GM21423 (cell line): ENCODE data around the gene HSCB.
"Not testable (repeated sequence)": the region's sequence is repeated elsewhere in the genome, so short reads cannot be mapped to it uniquely, and the experiment has no call there.

Experiments
- ATAC-seq: cut with Tn5 transposase; IDR thresholded peaks from one replicate; pipeline ENCODE4 v1.9.1; 2021; ENCODE audit warnings: mild to moderate bottlenecking, moderate library complexity; ENCODE audit not compliant: unreplicated experiment

The HSCB gene

DNA sequence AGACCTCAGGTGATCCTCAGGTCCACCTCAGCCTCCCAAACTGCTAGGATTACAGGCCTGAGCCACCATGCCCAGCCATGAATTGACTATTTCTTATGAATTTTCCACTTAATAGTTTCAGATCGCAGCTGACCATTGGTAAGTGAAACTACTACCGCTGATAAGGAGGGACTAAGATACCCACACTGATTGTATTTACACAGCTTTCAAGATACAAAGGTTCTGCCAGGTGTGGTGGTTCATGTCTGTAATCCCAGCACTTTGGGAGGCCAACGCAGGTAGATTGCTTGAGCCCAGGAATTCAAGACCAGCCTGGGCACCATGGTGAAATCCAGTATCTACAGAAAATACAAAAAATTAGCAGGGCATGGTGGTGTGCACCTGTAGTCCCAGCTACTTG is 4.1 kb upstream of the HSCB start:
- ATAC-seq: no peak

- not testable (repeated sequence) for ATAC-seq
Observed at GRCh38 chr22:28738876-28739275, 3.0 kb upstream of the HSCB start.

GRCh38 chr22:28741200-28741784 is 547 bp upstream of the HSCB start:
- ATAC-seq: no peak

DNA sequence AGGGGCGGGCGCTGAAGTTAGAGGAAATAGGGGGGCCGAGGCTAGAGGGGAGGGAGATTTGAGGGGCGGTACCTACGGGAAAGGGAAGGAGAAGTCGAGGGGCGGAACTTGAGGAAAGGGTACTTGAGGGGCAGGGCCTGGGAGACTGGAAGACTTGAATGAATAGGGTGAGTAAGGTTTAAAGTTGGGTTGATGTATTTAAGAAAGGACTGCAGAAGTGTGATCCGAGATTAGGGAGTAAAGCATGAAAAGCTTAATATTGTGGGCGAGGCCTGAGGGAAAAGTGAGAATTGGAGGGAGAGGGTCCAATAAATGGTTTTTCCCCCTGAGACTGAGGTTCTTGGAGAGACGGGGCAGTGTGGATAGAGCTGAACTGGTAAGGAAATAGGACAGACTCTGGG is 723 bp downstream of the HSCB start:
- no peak for ATAC-seq

DNA sequence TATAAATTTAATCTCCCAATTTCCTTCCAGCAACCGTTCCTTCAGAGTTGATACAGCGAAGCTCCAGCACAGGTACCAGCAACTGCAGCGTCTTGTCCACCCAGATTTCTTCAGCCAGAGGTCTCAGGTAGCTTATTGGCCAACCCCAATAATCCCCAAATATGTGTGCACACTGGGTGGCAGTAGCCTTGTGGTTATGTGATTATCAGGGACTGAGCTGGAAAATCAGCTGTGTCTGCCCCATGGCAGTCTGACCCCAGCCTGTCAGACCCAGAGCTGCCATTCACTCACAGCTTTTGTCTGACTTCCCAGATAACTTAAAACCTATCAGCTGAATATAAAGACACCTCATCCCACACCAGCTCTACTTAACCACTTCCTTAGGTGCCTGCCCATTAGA is 2.0 kb downstream of the HSCB start:
- ATAC-seq: no peak

- ATAC-seq: no peak
Observed at GRCh38 chr22:28750471-28750881, 8.6 kb downstream of the HSCB start.

DNA sequence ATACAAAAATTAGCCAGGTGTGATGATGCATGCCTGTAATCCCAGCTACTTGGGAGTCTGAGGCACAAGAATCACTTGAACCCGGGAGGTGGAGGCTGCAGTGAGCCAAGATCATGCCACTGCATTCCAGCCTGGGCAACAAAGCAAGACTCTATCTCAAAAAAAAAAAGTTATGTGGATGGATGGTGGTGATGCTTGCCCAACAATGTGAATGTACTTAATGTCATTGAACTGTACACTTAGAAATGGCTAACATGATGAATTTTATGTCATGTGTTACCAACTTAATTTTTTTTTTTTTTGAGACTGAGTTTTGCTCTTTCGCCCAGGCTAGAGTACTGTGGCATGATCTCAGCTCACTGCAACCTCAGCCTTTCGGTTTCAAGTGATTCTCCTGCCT is 12.7 kb downstream of the HSCB start:
- not testable (repeated sequence) for ATAC-seq

GRCh38 chr22:28759861-28760560 is 18.2 kb downstream of the HSCB start:
- no peak for ATAC-seq

GRCh38 chr22:28761449-28761755 is 19.6 kb downstream of the HSCB start:
- ATAC-seq: no peak

- ATAC-seq: not testable (repeated sequence)
Observed at GRCh38 chr22:28762000-28762399, 20.2 kb downstream of the HSCB start.

- no peak for ATAC-seq
Observed at GRCh38 chr22:28766628-28767027, 24.8 kb downstream of the HSCB start.

DNA sequence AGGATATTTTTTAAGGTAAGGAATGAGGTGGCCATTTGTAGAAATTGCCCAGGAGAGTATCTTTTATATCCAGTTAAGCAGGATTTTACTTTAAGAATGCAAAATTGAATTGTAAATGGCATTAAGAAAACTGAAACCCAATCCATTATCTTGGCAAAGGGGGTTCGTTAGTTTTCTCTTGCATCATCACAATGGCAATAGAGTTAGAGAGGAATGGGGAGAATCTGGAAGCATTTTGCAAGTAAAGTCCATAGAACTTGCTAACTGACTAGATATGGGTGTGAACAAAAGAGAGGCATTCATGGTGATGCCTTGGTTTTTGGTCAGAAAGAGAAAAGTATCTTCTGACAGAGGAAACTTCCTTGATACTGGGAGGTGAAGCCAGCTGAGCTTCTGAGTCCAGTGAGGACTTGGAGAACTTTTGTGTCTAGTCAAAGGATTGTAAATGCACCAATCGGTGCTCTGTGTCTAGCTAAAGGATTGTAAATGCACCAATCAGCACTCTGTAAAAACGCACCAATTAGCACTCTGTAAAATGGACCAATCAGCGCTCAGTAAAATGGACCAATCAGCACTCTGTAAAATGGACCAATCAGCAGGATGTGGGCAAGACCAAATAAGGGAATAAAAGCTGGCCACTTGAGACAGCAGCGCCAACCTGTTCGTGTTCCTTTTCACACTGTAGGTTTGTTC is 27.0 kb downstream of the HSCB start:
- no peak for ATAC-seq

- no peak for ATAC-seq
Observed at GRCh38 chr22:28769394-28770085, 27.7 kb downstream of the HSCB start.

DNA sequence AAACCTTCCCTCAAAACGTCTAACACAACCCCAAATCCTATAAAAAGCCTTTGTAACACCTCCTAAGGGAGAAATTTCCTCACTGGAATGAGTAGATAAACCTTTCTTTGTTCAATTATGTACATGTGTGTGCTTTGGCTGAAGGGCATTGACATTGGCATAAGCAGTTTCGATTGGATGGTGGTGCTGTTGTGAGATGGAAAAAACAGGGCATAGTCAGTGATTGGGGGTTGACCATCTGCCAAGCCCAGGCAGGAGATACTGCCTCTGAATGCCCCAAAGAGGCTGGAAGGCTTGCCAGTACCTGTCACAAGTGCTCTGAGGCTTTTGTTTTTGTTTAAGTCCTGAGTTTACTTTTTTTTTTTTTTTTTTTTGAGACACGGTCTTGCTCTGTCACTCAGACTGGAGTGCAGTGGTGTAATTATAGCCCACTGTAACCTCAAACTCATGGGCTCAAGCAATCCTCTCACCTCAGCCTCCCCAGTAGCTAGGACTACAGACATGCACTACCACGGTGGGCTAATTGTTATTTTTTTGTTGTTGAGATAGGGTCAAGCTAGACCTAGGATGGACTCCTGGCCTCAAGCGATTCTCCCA is 29.5 kb downstream of the HSCB start:
- ATAC-seq: no peak

- ATAC-seq: peak; percentile 82
Observed at GRCh38 chr22:28772633-28773460, 31.0 kb downstream of the HSCB start, which contains the start of gene CCDC117. CCDC117 (plus strand) TSS chr22:28772695; CDS start chr22:28772850, 155 bp downstream.

DNA sequence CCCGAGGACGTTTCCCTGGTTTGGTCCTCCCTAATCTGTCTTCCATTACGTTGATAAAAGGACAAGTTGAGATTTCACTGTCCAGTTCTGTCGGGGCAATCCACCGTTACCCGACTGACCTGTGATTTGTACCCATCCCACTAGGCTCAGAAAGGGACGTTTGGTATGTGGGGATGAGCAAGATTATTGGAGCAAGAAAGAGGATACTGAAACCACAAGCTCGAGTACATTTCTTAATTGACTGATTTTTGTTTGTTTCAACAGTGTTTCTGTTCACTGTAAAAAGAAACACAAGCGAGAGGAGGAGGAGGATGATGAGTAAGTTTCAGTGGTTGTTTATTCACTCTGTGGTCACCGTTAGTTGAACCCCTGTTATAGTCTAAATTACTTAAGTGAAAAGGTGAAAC is 31.6 kb downstream of the HSCB start:
- peak; percentile 28 for ATAC-seq

- ATAC-seq: no peak
Observed at GRCh38 chr22:28774378-28774777, 32.5 kb downstream of the HSCB start.

- no peak for ATAC-seq
Observed at GRCh38 chr22:28779833-28780232, 38.0 kb downstream of the HSCB start.

DNA sequence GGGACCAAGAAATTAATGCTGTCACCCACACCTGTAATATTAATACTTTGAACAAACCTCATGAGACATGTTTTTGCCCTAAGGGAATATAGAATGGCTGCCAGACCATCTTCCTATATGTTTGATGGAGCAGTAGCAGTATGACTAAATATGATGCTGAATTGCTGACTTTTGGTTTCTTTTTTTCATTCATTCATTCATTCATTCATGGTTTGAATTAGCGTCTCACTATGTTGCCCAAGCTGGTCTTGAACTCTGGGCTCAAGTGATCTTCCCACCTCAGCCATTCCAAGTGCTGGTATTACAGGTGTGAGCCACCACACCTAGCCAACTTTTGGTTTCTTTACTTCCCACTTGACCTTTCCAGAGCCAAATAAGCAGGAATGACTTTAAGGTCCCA is 38.5 kb downstream of the HSCB start:
- no peak for ATAC-seq
